Fibroblast of gingiva (primary cell): ENCODE data around the gene NDUFB7.

Experiments
- DNase-seq: peaks from one replicate; pipeline ENCODE4 v3.0.0-alpha.2; 2011; ENCODE audit warnings: low read depth

NDUFB7 gene

GRCh38 chr19:14519860-14520407 is 51.9 kb downstream of the NDUFB7 start:
- peak; percentile 48 for DNase-seq

GRCh38 chr19:14519245-14519859 is 52.5 kb downstream of the NDUFB7 start:
- DNase-seq: no peak

GRCh38 chr19:14517840-14518505 is 53.9 kb downstream of the NDUFB7 start, which contains the start of gene DNAJB1:
Gene DNAJB1, minus strand, starts transcription at chr19:14518397. Its CDS starts 48 bp downstream, at chr19:14518349.
- peak; percentile 82 for DNase-seq

DNA sequence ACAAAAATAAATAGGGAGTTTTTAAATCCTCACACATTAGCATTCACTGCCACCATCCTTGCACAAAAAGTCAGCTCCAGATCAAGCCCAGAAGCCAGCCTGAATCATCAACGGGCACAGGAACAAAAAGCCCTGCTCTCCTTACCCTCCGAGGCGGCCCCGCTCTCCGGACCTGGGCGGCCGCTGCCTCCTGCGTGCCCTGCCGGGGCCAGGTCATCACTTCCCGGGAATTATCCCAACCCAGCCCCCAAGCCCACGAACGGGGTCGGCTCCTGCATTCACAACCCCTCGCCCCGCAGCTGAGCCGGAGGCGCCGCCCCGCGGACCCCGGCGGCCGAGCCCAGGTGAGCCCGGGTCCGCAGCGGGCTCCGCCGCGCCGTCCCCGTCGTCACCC is 54.4 kb downstream of the NDUFB7 start:
- peak; percentile 29 for DNase-seq

GRCh38 chr19:14516746-14517438 is 55.0 kb downstream of the NDUFB7 start:
- no peak for DNase-seq
